Measurements from ENCODE around the gene TNFRSF12A. TPM values are rescaled to one million over a fixed set of nuclear protein-coding genes. Genes with fewer than 3 reads are reported as not detected.

The TNFRSF12A gene
- total and polyA plus RNA-seq, 7 donors: 69.5 to 889 (median 164) TPM

GRCh38 chr16:3036726-3037315 lies 16.7 kb downstream of the TNFRSF12A start, which contains the start of gene BICDL2:
BICDL2 (minus strand) TSS chr16:3036944; CDS start chr16:3035496, 1,448 bp downstream.
- H3K4me1 ChIP-seq: no peaks in the 10 kb centered on the region
- no peaks in the 10 kb centered on the region for H3K36me3 ChIP-seq (ENCODE audit: insufficient read depth in 1 of 2, low read depth in 1 of 2)
- DNase-seq (no peak), ATAC-seq (no peak)
- H3K27ac ChIP-seq: no peak within 1 kb of the TSS
- 7 to 16% (median 8%) methylated on average over 19 to 44 of the region's 44 CpGs for WGBS, 3 donors
- no peak for TF ChIP-seq CTCF (IDR thresholded peaks at IDR 0.05)
- intact Hi-C loops (cut with DNase I): no loop called here
- no peaks in the 10 kb centered on the region for H3K9me3 ChIP-seq
- H3K27me3 ChIP-seq (ENCODE audit: insufficient read depth in 3 of 3, low read length in 2 of 3): peaks cover 0 to 80% (median 27%) of the 10 kb centered on the region in 3 donors
- H3K4me3 ChIP-seq: no peak within 1 kb of the TSS

- intact Hi-C loops (cut with DNase I): no loop called here
- no peaks in the 10 kb centered on the region for H3K36me3 ChIP-seq (ENCODE audit: insufficient read depth in 1 of 2, low read depth in 1 of 2)
- TF ChIP-seq CTCF (IDR thresholded peaks at IDR 0.05): no peak
- H3K27me3 ChIP-seq (ENCODE audit: insufficient read depth in 3 of 3, low read length in 2 of 3): peaks cover 0 to 80% (median 31%) of the 10 kb centered on the region in 3 donors
- no peak for DNase-seq
- WGBS, 3 donors: 32 to 42% (median 38%) methylated on average over 11 of the region's 11 CpGs
- H3K4me3 ChIP-seq: no peak overlapping the region
- no peaks in the 10 kb centered on the region for H3K9me3 ChIP-seq
- no peak for ATAC-seq
- no peaks in the 10 kb centered on the region for H3K4me1 ChIP-seq
- H3K27ac ChIP-seq: no peak overlapping the region
Observed at GRCh38 chr16:3038256-3038655, 18.1 kb downstream of the TNFRSF12A start.

GRCh38 chr16:3038896-3039295 lies 18.7 kb downstream of the TNFRSF12A start:
- H3K27me3 ChIP-seq (ENCODE audit: insufficient read depth in 3 of 3, low read length in 2 of 3): peaks cover 0 to 77% (median 37%) of the 10 kb centered on the region in 3 donors

GRCh38 chr16:3042376-3042775 lies 22.2 kb downstream of the TNFRSF12A start:
- intact Hi-C loops (cut with DNase I): no loop called here
- TF ChIP-seq CTCF (IDR thresholded peaks at IDR 0.05): no peak
- Histone ChIP-seq H3K27me3 (ENCODE audit: insufficient read depth in 3 of 3, low read length in 2 of 3) (peaks cover 0 to 77% (median 43%) of the 10 kb centered on the region in 3 donors), H3K4me3 (no peak overlapping the region), H3K9me3 (no peaks in the 10 kb centered on the region), H3K27ac (no peak overlapping the region), H3K36me3 (ENCODE audit: insufficient read depth in 1 of 2, low read depth in 1 of 2) (no peaks in the 10 kb centered on the region), H3K4me1 (peaks cover 11% of the 10 kb centered on the region)
- no peak for DNase-seq
- ATAC-seq: no peak
- 84 to 93% (median 91%) methylated on average over 3 of the region's 3 CpGs for WGBS, 3 donors

More at GRCh38 chr16:3038896-3039295, 18.7 kb downstream of the TNFRSF12A start:
- ATAC-seq (no peak), DNase-seq (no peak)
- intact Hi-C loops (cut with DNase I): no loop called here
- WGBS, 3 donors: 76 to 81% (median 78%) methylated on average over 5 of the region's 5 CpGs
- Histone ChIP-seq H3K9me3 (no peaks in the 10 kb centered on the region), H3K4me1 (no peaks in the 10 kb centered on the region), H3K27ac (no peak overlapping the region), H3K36me3 (ENCODE audit: insufficient read depth in 1 of 2, low read depth in 1 of 2) (no peaks in the 10 kb centered on the region), H3K4me3 (no peak overlapping the region)
- no peak for TF ChIP-seq CTCF (IDR thresholded peaks at IDR 0.05)

GRCh38 chr16:3044708-3045107 lies 24.5 kb downstream of the TNFRSF12A start:
- H3K9me3 ChIP-seq: no peaks in the 10 kb centered on the region
- no peak overlapping the region for H3K4me3 ChIP-seq
- H3K4me1 ChIP-seq: peaks cover 11% of the 10 kb centered on the region
- H3K36me3 ChIP-seq (ENCODE audit: insufficient read depth in 1 of 2, low read depth in 1 of 2): no peaks in the 10 kb centered on the region
- peaks cover 0 to 73% (median 36%) of the 10 kb centered on the region in 3 donors for H3K27me3 ChIP-seq (ENCODE audit: insufficient read depth in 3 of 3, low read length in 2 of 3)
- ATAC-seq: no peak
- H3K27ac ChIP-seq: no peak overlapping the region
- DNase-seq: no peak
- 84 to 92% (median 86%) methylated on average over 6 of the region's 6 CpGs for WGBS, 3 donors
- intact Hi-C loops (cut with DNase I): no loop called here
- no peak for TF ChIP-seq CTCF (IDR thresholded peaks at IDR 0.05)

Data from psoas muscle (tissue), 8 donors.